Astrocyte (in vitro differentiated cells and primary cell): ENCODE data around the gene TTC31.
"Not testable (repeated sequence)": the region's sequence is repeated elsewhere in the genome, so short reads cannot be mapped to it uniquely, and the experiment has no call there.

Experiments used
- EZH2 ChIP-seq: IDR thresholded peaks from 2 replicates; pipeline ENCODE4 v1.6.1; 2012; ENCODE audit warnings: mild to moderate bottlenecking, low read length, inconsistent platforms; ENCODE audit not compliant: insufficient read depth
- TF ChIP-seq, protein P1 (sequence below): IDR thresholded peaks from 2 replicates; pipeline ENCODE4 v1.5.1; 2011; ENCODE audit warnings: low read depth, mild to moderate bottlenecking, inconsistent platforms, low read length, moderate library complexity; ENCODE audit not compliant: insufficient read depth

DNA sequence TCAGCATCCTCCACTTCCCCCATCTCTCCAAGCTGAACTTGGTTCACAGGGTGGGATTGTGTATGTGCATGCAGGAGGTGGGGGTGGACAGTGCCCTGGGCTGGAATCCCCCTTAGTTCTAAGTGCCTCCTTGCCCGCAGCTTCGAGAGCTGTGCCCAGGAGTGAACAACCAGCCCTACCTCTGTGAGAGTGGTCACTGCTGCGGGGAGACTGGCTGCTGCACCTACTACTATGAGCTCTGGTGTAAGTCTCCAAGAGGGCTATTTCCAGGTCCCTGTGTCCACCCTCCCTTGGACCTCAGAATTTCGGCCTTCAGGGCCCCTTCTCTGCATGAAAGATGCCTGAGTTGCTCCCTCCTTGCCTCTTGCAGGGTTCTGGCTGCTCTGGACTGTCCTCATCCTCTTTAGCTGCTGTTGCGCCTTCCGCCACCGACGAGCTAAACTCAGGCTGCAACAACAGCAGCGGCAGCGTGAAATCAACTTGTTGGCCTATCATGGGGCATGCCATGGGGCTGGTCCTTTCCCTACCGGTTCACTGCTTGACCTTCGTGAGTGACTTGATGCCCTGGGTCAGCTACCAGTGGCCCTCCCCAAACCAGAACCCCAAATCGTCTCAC lies 23.3 kb upstream of the TTC31 start:
- TF ChIP-seq, protein P1, sequence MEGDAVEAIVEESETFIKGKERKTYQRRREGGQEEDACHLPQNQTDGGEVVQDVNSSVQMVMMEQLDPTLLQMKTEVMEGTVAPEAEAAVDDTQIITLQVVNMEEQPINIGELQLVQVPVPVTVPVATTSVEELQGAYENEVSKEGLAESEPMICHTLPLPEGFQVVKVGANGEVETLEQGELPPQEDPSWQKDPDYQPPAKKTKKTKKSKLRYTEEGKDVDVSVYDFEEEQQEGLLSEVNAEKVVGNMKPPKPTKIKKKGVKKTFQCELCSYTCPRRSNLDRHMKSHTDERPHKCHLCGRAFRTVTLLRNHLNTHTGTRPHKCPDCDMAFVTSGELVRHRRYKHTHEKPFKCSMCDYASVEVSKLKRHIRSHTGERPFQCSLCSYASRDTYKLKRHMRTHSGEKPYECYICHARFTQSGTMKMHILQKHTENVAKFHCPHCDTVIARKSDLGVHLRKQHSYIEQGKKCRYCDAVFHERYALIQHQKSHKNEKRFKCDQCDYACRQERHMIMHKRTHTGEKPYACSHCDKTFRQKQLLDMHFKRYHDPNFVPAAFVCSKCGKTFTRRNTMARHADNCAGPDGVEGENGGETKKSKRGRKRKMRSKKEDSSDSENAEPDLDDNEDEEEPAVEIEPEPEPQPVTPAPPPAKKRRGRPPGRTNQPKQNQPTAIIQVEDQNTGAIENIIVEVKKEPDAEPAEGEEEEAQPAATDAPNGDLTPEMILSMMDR: not testable (repeated sequence)
- not testable (repeated sequence) for TF ChIP-seq EZH2
